GM21717 (cell line): ENCODE measurements around the gene SERTM2.

ENCODE experiments used
- ATAC-seq: cut with Tn5 transposase; IDR thresholded peaks from one replicate; pipeline ENCODE4 v1.9.1; 2021; ENCODE audit warnings: mild to moderate bottlenecking, moderate library complexity; ENCODE audit not compliant: unreplicated experiment

The SERTM2 gene

DNA sequence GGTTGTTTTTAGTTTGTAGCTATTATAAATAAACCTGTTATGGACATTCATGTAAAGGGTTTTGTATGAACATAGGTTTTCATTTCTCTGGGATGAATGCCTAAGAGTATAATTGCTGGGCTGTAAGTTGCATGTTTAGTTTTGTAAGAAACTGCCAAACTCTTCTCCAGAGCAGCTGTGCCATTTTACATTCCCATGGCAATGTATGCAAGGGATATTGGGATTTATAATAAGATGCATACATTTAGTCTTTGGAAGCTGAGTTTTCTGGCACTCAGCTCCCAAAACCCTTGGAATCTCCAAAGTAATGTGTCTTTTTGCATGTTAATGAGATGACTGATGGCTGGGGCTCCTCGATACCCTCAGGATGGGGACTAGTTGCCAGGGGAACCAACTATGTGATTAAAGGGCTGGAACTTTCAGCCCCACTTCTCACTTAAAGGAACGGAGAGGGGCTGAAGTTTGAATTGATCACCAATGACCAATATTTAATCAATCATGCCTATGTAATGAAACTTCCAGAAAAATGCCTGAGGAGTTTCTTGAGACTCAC lies 44.0 kb downstream of the SERTM2 start:
- no peak for ATAC-seq

DNA sequence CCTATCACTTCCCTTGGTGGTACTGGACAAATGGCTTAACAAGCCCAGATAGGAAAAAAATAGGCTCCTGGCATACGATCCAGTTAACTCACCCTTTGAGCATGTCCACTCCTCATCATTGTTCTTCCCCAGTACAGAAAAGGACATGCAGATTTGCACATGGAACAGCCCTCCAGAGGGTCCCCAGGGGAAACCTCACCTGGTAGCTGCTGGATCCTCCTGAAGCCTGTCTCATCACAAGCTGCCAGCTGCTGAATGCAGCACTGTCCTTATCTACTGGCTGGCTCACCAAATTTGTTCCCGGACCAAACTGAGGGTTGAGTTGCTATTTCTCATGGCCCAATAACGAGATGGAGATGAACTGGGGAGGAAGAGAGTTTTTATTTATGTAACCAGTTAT lies 49.4 kb downstream of the SERTM2 start:
- ATAC-seq, result no peak

DNA sequence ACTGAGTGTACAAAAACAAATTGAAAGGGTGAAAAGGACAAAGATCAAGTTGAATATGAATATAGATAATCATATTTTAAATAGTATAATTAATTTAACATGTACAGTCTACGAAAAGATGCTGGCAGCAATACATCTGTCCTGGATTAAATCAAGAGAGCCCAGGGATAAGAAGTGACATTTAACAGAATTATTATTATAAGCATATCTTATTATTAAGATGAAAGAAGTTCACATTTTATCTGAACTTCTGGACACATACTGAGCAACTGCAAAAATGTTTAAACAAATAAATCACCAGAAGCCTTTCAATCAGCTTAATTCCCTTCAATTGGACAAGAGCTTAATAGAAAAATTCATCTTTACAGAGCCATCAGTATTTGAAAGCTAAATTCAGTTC lies 50.4 kb downstream of the SERTM2 start:
- ATAC-seq, result no peak

DNA sequence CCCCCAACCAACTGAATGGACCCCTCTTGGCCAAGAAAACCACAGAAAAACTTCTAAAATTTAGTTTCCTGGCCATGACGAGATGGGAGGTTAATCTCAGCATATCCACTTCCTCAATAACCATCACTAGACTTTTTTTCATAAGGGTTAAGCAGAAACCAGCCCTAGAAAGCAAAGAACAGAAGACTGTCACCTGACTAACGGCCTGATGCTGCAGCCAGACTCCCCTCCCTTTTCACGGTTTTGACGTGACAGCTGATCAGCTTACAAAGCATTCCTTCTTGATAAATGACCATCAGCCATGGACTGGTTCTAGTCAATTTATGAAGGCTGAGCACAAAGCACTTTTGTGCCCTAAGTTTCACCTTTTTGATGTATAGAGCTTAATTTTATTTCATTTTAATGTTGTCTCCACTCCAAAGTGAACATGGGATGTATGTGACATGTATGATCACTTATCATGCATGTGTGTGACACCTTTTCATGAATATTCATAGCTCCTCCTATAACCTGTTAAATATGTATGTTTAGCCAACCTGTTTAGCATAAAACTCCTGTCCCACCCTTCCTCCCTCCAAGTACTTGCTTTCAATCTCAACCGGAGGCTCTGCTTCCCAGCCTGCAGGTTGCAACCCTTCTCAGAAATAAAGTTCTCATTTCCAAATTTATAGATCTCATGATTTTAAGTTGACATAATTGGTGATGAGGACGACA lies 56.3 kb downstream of the SERTM2 start:
- no peak for ATAC-seq

DNA sequence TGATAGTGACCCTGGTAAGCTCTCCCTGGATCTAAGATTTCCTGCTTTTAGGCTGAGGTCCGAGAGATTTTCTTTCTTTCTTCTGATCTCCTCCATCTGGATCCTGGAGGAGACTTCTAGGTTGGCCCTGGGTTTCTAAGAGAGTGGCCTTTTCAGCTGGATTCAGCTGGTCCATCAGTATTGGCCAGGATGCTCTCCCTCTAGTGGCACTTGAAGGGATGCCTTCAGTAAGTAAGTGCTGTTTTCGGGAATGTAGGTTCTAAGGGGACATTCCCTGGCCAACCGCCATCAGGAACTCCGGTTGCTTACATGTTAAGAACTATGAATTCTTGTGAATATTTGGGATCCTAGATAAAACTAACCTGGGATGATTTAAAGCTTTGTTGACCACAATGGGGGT lies 56.9 kb downstream of the SERTM2 start:
- ATAC-seq, result no peak

DNA sequence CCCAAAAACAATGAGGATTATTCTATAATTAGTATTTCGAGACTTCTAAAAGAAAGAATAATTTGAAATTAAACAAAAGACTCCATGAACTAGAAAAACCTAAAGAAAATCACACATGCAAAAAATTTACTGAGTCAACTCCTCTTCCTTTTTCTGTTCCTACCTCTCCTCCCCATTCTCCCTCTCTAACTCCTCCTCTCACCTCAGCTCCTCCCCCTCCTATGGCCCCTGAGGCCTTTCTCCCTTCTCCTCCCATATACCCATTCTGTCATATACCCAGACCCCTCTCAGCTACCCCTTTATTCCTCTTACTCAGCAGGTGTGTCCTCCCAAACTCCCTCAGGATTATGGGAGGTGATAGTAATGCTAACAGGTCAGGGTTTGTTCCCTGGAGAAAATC lies 57.4 kb downstream of the SERTM2 start:
- no peak for ATAC-seq
